HCT116 (cell line): ENCODE data around the gene MCC.

Experiments used
- ATF3 ChIP-seq: IDR thresholded peaks from 2 replicates; pipeline ENCODE4 v1.6.1; 2012
- CTCF ChIP-seq, 3 experiments: fragments of 200-600 bp in 1 of 3; sonication (generic) in 1 of 3; IDR thresholded peaks in 2 of 3; conservative IDR thresholded peaks in 1 of 3; 2 replicates each; pipeline ENCODE4 v1.5.1; 2012 to 2017; ENCODE audit warnings: low read depth in 2 of 3, low read length in 2 of 3, antibody characterized with exemption in 1 of 3, borderline replicate concordance in 1 of 3, control low read depth in 1 of 3, mild to moderate bottlenecking in 1 of 3, mixed read lengths in 1 of 3, mixed run types in 1 of 3, moderate library complexity in 1 of 3; ENCODE audit not compliant: insufficient read depth in 1 of 3
- JUND ChIP-seq: IDR thresholded peaks from 2 replicates; pipeline ENCODE4 v1.6.1; 2012
- MAX ChIP-seq: IDR thresholded peaks from 2 replicates; pipeline ENCODE4 v1.6.1; 2012
- POLR2A ChIP-seq: IDR thresholded peaks from 2 replicates; pipeline ENCODE4 v1.7.0; 2011; ENCODE audit warnings: borderline replicate concordance; ENCODE audit not compliant: insufficient read depth, insufficient read length; ENCODE audit errors: extremely low read depth
- SIN3A ChIP-seq: IDR thresholded peaks from 2 replicates; pipeline ENCODE4 v1.6.1; 2012; ENCODE audit warnings: low read depth
- TCF7L2 ChIP-seq: IDR thresholded peaks from 2 replicates; pipeline ENCODE4 v1.7.0; 2011; ENCODE audit warnings: borderline replicate concordance, inconsistent platforms; ENCODE audit not compliant: insufficient read depth, insufficient read length; ENCODE audit errors: extremely low read depth
- YY1 ChIP-seq: IDR thresholded peaks from 2 replicates; pipeline ENCODE4 v1.6.1; 2011; ENCODE audit warnings: low read length, low read depth, moderate library complexity, mild to moderate bottlenecking; ENCODE audit not compliant: insufficient replicate concordance; ENCODE audit errors: extremely low read depth

- TF ChIP-seq SIN3A (no peak), POLR2A (no peak), JUND (no peak), ATF3 (no peak), MAX (no peak), CTCF (IDR thresholded peaks at IDR 0.05 in 2 of 3, conservative IDR thresholded peaks at IDR 0.05 in 1 of 3; ENCODE audit: borderline replicate concordance in 1 of 3, insufficient read depth in 1 of 3, low read depth in 2 of 3, low read length in 2 of 3) (no peak), YY1 (no peak), TCF7L2 (no peak)
Measured at GRCh38 chr5:113035096-113035495, 453.2 kb downstream of the MCC start.
